Islet of Langerhans (tissue), 1 donor: ENCODE measurements around the gene DYNC2H1.

Experiments
- FAIRE-seq: peaks from one replicate; lab custom pipeline; 2011; peaks lifted over from hg19 to GRCh38; lab: Jason Lieb, UNC

Gene DYNC2H1

GRCh38 chr11:103279821-103280220 is 170.6 kb downstream of the DYNC2H1 start:
- no peak for FAIRE-seq

GRCh38 chr11:103281301-103281700 is 172.1 kb downstream of the DYNC2H1 start:
- no peak for FAIRE-seq

- FAIRE-seq = no peak
These were observed 175.0 kb downstream of the DYNC2H1 start for GRCh38 chr11:103284260-103284659.

GRCh38 chr11:103294516-103294915 is 185.3 kb downstream of the DYNC2H1 start:
- FAIRE-seq = no peak

GRCh38 chr11:103295704-103296103 is 186.5 kb downstream of the DYNC2H1 start:
- FAIRE-seq = no peak

- FAIRE-seq = no peak
These were observed 188.7 kb downstream of the DYNC2H1 start for GRCh38 chr11:103297900-103298299.

GRCh38 chr11:103315248-103315647 is 206.0 kb downstream of the DYNC2H1 start:
- no peak for FAIRE-seq

- FAIRE-seq = no peak
These were observed 207.9 kb downstream of the DYNC2H1 start for GRCh38 chr11:103317118-103317517.

GRCh38 chr11:103322821-103323220 is 213.6 kb downstream of the DYNC2H1 start:
- no peak for FAIRE-seq

- FAIRE-seq = no peak
These were observed 216.5 kb downstream of the DYNC2H1 start for GRCh38 chr11:103325686-103326069.

- FAIRE-seq = peak; percentile 84
These were observed 217.0 kb downstream of the DYNC2H1 start for GRCh38 chr11:103326070-103326794.

- FAIRE-seq = no peak
These were observed 218.5 kb downstream of the DYNC2H1 start for GRCh38 chr11:103327721-103328120.

GRCh38 chr11:103332409-103332808 is 223.2 kb downstream of the DYNC2H1 start:
- no peak for FAIRE-seq

- FAIRE-seq = no peak
These were observed 229.6 kb downstream of the DYNC2H1 start for GRCh38 chr11:103338621-103339484.

GRCh38 chr11:103339485-103339857 is 230.2 kb downstream of the DYNC2H1 start:
- no peak for FAIRE-seq

- FAIRE-seq = no peak
These were observed 231.7 kb downstream of the DYNC2H1 start for GRCh38 chr11:103340956-103341355.

- no peak for FAIRE-seq
These were observed 235.7 kb downstream of the DYNC2H1 start for GRCh38 chr11:103344886-103345285.

- no peak for FAIRE-seq
These were observed 240.4 kb downstream of the DYNC2H1 start for GRCh38 chr11:103349595-103349994.

GRCh38 chr11:103354656-103355055 is 245.4 kb downstream of the DYNC2H1 start:
- FAIRE-seq = no peak

- FAIRE-seq = no peak
These were observed 249.0 kb downstream of the DYNC2H1 start for GRCh38 chr11:103358251-103358650.

- no peak for FAIRE-seq
These were observed 250.0 kb downstream of the DYNC2H1 start for GRCh38 chr11:103359216-103359615.

- FAIRE-seq = no peak
These were observed 255.5 kb downstream of the DYNC2H1 start for GRCh38 chr11:103364687-103365086.

- FAIRE-seq = no peak
These were observed 258.4 kb downstream of the DYNC2H1 start for GRCh38 chr11:103367650-103368049.

GRCh38 chr11:103368145-103368544 is 258.9 kb downstream of the DYNC2H1 start:
- FAIRE-seq = peak; percentile 78
